ENCODE measurements around the gene TWIST2. TPM values are rescaled to one million over a fixed set of nuclear protein-coding genes. Genes with fewer than 3 reads are reported as not detected.

TWIST2 gene
- total RNA-seq, 1 donor from 2014 or later, result 8.4 TPM

GRCh38 chr2:238900511-238900910, 52.6 kb downstream of the TWIST2 start:
- intact Hi-C loops (cut with DNase I), result no loop called here
- ATAC-seq, result no peak
- no peaks in the 10 kb centered on the region for H3K4me1 ChIP-seq

DNA sequence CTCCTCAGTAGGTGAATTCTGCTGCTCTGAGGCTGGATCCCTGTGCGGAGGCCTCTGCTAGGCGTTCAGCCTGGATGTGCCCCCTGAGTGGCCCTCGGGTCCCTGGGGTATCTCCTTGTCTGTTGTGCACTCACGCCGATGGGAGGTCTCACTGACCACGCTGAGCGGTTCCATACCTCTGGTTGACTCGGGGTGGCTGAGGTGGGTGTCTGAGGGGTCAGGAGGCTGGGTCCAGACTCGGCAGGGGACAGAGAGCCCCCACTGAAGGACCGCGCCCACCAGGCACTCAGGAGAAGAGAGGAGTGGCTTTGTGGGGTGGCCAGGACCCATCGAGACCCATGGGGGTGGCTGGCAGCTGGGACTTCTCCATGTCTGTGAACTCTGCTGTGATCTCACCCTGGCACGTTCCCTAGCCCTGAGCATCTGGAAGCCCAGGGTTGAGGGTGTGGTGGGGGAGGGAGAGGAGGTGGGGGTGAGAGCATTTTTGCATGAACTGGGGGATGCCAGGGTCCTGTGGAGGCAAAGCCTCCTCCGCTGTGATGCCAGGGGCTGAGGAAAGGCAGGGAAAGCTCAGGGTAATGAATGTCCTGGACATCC, 53.7 kb downstream of the TWIST2 start:
- Histone ChIP-seq H3K9me3 (no peaks in the 10 kb centered on the region), H3K27ac (no peak overlapping the region), H3K27me3 (ENCODE audit: low read depth) (no peaks in the 10 kb centered on the region), H3K36me3 (no peaks in the 10 kb centered on the region), H3K4me3 (no peak overlapping the region), H3K4me1 (no peaks in the 10 kb centered on the region)
- ATAC-seq, result no peak
- TF ChIP-seq, protein P1, sequence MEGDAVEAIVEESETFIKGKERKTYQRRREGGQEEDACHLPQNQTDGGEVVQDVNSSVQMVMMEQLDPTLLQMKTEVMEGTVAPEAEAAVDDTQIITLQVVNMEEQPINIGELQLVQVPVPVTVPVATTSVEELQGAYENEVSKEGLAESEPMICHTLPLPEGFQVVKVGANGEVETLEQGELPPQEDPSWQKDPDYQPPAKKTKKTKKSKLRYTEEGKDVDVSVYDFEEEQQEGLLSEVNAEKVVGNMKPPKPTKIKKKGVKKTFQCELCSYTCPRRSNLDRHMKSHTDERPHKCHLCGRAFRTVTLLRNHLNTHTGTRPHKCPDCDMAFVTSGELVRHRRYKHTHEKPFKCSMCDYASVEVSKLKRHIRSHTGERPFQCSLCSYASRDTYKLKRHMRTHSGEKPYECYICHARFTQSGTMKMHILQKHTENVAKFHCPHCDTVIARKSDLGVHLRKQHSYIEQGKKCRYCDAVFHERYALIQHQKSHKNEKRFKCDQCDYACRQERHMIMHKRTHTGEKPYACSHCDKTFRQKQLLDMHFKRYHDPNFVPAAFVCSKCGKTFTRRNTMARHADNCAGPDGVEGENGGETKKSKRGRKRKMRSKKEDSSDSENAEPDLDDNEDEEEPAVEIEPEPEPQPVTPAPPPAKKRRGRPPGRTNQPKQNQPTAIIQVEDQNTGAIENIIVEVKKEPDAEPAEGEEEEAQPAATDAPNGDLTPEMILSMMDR (IDR thresholded peaks at IDR 0.05), result no peak
- intact Hi-C loops (cut with DNase I), result no loop called here
- DNase-seq, result no peak

More at GRCh38 chr2:238900511-238900910, 52.6 kb downstream of the TWIST2 start:
- no peak overlapping the region for H3K27ac ChIP-seq
- H3K4me3 ChIP-seq, result no peak overlapping the region
- H3K9me3 ChIP-seq, result no peaks in the 10 kb centered on the region
- DNase-seq, result no peak
- H3K27me3 ChIP-seq (ENCODE audit: low read depth), result no peaks in the 10 kb centered on the region
- no peaks in the 10 kb centered on the region for H3K36me3 ChIP-seq
- TF ChIP-seq, protein P1 (IDR thresholded peaks at IDR 0.05), result no peak

DNA sequence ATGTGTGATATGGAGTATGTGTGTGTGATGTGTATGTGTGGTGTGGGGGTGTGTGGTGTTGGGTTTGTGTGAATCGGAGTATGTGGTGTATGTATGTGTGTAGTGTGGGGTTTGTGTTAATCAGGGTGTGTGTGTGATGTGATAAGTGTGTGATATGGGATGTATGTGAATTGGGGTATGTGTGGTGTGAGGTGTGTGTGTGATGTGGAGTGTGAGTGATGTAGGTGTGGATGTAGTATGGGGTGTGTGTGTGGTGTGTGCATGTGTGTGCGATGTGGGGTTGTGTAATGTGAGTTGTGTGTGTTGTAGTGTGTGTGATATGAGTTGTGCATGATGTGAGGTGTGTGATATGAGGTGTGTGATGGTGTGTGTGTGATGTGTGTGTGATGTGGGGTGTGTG, 54.4 kb downstream of the TWIST2 start:
- no peak overlapping the region for H3K4me3 ChIP-seq

DNA sequence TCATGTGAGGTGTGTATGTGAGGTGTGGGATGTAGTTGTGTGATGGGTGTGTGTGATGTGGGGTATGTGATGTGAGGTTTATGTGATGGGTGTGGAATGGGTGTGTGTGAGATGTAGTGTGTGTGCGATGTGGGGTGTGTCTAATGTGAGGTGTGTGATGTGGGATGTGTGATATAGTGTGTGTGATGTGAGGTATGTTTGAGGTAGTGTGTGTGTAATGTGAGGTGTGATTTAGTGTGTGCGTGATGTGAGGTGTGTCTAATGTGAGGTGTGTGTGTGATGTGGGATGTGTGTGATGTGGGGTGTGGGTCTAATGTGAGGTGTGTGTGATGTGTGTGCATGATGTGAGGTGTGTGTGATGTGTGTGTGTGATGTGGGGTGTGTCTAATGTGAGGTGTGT, 55.3 kb downstream of the TWIST2 start:
- Histone ChIP-seq H3K27ac (no peak overlapping the region), H3K36me3 (no peaks in the 10 kb centered on the region)
- intact Hi-C loops (cut with DNase I), result no loop called here

More for the DNA sequence above, 54.4 kb downstream of the TWIST2 start:
- Histone ChIP-seq H3K4me1 (no peaks in the 10 kb centered on the region), H3K9me3 (no peaks in the 10 kb centered on the region), H3K27ac (no peak overlapping the region), H3K36me3 (no peaks in the 10 kb centered on the region), H3K27me3 (ENCODE audit: low read depth) (no peaks in the 10 kb centered on the region)
- no peak for ATAC-seq
- TF ChIP-seq, protein P1 (IDR thresholded peaks at IDR 0.05), result no peak
- DNase-seq, result no peak
- intact Hi-C loops (cut with DNase I), result no loop called here

DNA sequence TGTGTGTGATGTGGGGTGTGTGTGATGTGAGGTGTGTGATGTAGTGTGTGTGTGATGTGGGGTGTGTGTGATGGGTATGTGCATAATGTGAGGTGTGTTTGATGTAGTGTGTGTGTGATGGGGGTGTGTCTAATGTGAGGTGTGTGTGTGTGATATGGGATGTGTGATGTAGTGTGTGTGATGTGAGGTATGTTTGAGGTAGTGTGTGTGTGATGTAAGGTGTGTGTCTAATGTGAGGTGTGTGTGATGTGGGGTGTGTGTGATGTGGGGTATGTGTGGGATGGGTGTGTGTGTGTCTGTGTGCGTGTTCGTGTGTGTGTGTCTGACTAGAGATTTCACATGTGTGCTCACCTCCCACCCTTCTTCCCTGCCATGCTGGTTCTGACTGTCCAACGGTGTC, 56.3 kb downstream of the TWIST2 start:
- no peak overlapping the region for H3K27ac ChIP-seq
- ATAC-seq (no peak), DNase-seq (no peak)
- intact Hi-C loops (cut with DNase I), result no loop called here
- H3K36me3 ChIP-seq, result no peaks in the 10 kb centered on the region
- TF ChIP-seq, protein P1 (IDR thresholded peaks at IDR 0.05), result no peak
- no peaks in the 10 kb centered on the region for H3K27me3 ChIP-seq (ENCODE audit: low read depth)
- H3K4me1 ChIP-seq, result no peaks in the 10 kb centered on the region
- H3K4me3 ChIP-seq, result no peak overlapping the region
- no peaks in the 10 kb centered on the region for H3K9me3 ChIP-seq

More for the DNA sequence above, 55.3 kb downstream of the TWIST2 start:
- no peak overlapping the region for H3K4me3 ChIP-seq
- ATAC-seq (no peak), DNase-seq (no peak)
- H3K27me3 ChIP-seq (ENCODE audit: low read depth), result no peaks in the 10 kb centered on the region
- TF ChIP-seq, protein P1 (IDR thresholded peaks at IDR 0.05), result no peak
- H3K9me3 ChIP-seq, result no peaks in the 10 kb centered on the region
- no peaks in the 10 kb centered on the region for H3K4me1 ChIP-seq
